ENCODE data around the gene CRAMP1. TPM values are rescaled to one million over a fixed set of nuclear protein-coding genes. Genes with fewer than 3 reads are reported as not detected.

Gene CRAMP1
- total and polyA plus RNA-seq, 3 experiments from 2014 or later: 3.0 to 24.3 (median 22.1) TPM

- peaks cover 6% of the 10 kb centered on the region for H3K27me3 ChIP-seq (ENCODE audit: insufficient read depth, low read length, poor library complexity, severe bottlenecking)
- Mint-ChIP-seq H3K9me3 (peaks cover 3 to 7% (median 4%) of the 10 kb centered on the region in 5 donors), H3K27ac (peak overlapping the region in 1 of 8 donors; percentile 47), H3K27me3 (peaks cover 15 to 17% of the 10 kb centered on the region in 2 donors), H3K4me3 (peak overlapping the region; percentile 59 to 84 (median 75)), H3K4me1 (peaks cover 29 to 49% (median 39%) of the 10 kb centered on the region in 3 donors), H3K36me3 (peaks cover 8 to 39% (median 19%) of the 10 kb centered on the region in 3 donors)
- no peaks in the 10 kb centered on the region for H3K9me3 ChIP-seq (ENCODE audit: low read length)
- DNase-seq: peak in 2 of 5 donors; percentile 9 to 20
- ChIA-PET POLR2A (interaction anchor here (0.6 kb wide), 1 partner anchor 99 kb away, joined by 6 read pairs; no protein-coding TSS in a partner anchor), CTCF (no interaction called here)
- H3K36me3 ChIP-seq (ENCODE audit: insufficient read depth, low read length): peaks cover 16% of the 10 kb centered on the region
- H3K27ac ChIP-seq (ENCODE audit: low read depth, low read length): no peak overlapping the region
- H3K4me3 ChIP-seq (ENCODE audit: low read length): peak overlapping the region; percentile 42
- H3K4me1 ChIP-seq (ENCODE audit: insufficient read depth, low read length): peaks cover 32% of the 10 kb centered on the region
Measured at GRCh38 chr16:1614456-1615102, 2.4 kb downstream of the CRAMP1 start.

DNA sequence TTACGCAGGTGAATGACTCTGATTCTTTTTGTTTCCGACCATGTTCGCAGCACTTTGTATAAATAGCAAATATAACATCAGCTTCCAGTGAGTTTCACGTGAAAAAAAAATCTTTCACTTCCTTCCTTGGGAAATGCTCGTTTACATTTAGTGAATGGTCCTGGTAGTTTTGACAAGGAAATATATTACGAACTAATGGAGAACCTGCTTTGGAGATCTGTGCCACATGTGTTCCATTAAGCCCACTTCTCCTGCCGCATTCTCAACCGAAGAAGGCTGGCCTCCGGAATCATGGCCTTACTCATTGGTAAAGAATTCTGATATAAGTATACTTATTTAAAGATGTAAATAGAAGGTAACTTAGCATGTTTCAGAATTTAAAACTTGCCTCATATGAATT lies 3.6 kb downstream of the CRAMP1 start:
- H3K4me3 Mint-ChIP-seq: peak overlapping the region; percentile 58 to 84 (median 77)
- H3K36me3 Mint-ChIP-seq: peaks cover 8 to 49% (median 19%) of the 10 kb centered on the region in 3 donors
- Histone ChIP-seq H3K36me3 (ENCODE audit: insufficient read depth, low read length) (peaks cover 19% of the 10 kb centered on the region), H3K27ac (ENCODE audit: low read depth, low read length) (no peak overlapping the region), H3K4me1 (ENCODE audit: insufficient read depth, low read length) (peaks cover 31% of the 10 kb centered on the region), H3K9me3 (ENCODE audit: low read length) (no peaks in the 10 kb centered on the region), H3K27me3 (ENCODE audit: insufficient read depth, low read length, poor library complexity, severe bottlenecking) (peaks cover 6% of the 10 kb centered on the region), H3K4me3 (ENCODE audit: low read length) (no peak overlapping the region)
- peaks cover 15 to 17% of the 10 kb centered on the region in 2 donors for H3K27me3 Mint-ChIP-seq
- POLR2A ChIA-PET: no interaction called here
- H3K4me1 Mint-ChIP-seq: peaks cover 30 to 52% (median 36%) of the 10 kb centered on the region in 3 donors
- H3K27ac Mint-ChIP-seq: peak overlapping the region in 2 of 8 donors; percentile 6 to 42
- CTCF ChIA-PET: no interaction called here
- peaks cover 3 to 6% (median 4%) of the 10 kb centered on the region in 5 donors for H3K9me3 Mint-ChIP-seq
- DNase-seq: no peak

DNA sequence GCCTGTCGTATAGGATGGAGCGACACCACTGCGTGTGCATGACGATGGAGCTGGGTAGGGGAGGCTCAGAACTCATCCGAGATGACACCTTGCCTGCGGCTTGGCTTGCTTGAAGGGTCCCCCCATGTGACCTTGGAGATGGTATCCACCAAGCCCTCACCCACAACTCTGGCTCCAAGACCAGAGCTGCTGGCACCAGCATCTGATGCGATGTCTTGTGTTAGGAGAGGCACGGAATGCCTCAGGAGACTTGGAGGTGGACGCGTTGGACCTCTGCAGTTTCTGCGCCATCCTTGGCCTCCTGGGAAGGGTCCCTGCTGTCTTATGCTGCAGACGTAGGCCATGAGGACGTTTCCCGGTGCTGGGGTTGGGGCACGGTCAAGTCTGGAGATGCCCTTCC lies 7.8 kb downstream of the CRAMP1 start:
- ChIA-PET POLR2A (no interaction called here), CTCF (no interaction called here)
- DNase-seq: no peak
- Histone ChIP-seq H3K36me3 (ENCODE audit: insufficient read depth, low read length) (peaks cover 19% of the 10 kb centered on the region), H3K4me1 (ENCODE audit: insufficient read depth, low read length) (peaks cover 6% of the 10 kb centered on the region), H3K4me3 (ENCODE audit: low read length) (no peak overlapping the region), H3K27ac (ENCODE audit: low read depth, low read length) (no peak overlapping the region), H3K9me3 (ENCODE audit: low read length) (no peaks in the 10 kb centered on the region), H3K27me3 (ENCODE audit: insufficient read depth, low read length, poor library complexity, severe bottlenecking) (peaks cover 4% of the 10 kb centered on the region)
- H3K9me3 Mint-ChIP-seq: no peaks in the 10 kb centered on the region
- H3K36me3 Mint-ChIP-seq: peaks cover 15 to 62% (median 18%) of the 10 kb centered on the region in 3 donors
- peaks cover 21 to 51% (median 29%) of the 10 kb centered on the region in 3 donors for H3K4me1 Mint-ChIP-seq
- H3K27ac Mint-ChIP-seq: peak overlapping the region in 1 of 8 donors; percentile 29
- no peak overlapping the region for H3K4me3 Mint-ChIP-seq
- peaks cover 5 to 8% of the 10 kb centered on the region in 2 donors for H3K27me3 Mint-ChIP-seq

GRCh38 chr16:1620391-1620790 lies 8.2 kb downstream of the CRAMP1 start:
- Histone ChIP-seq H3K36me3 (ENCODE audit: insufficient read depth, low read length) (peaks cover 19% of the 10 kb centered on the region), H3K9me3 (ENCODE audit: low read length) (no peaks in the 10 kb centered on the region), H3K4me3 (ENCODE audit: low read length) (no peak overlapping the region), H3K27me3 (ENCODE audit: insufficient read depth, low read length, poor library complexity, severe bottlenecking) (peaks cover under 1% of the 10 kb centered on the region), H3K4me1 (ENCODE audit: insufficient read depth, low read length) (peaks cover 2% of the 10 kb centered on the region), H3K27ac (ENCODE audit: low read depth, low read length) (no peak overlapping the region)
- ChIA-PET CTCF (no interaction called here), POLR2A (no interaction called here)
- Mint-ChIP-seq H3K4me3 (no peak overlapping the region), H3K27me3 (peaks cover 2 to 4% of the 10 kb centered on the region in 2 donors), H3K27ac (peak overlapping the region in 1 of 8 donors; percentile 29), H3K9me3 (no peaks in the 10 kb centered on the region), H3K36me3 (peaks cover 11 to 61% (median 14%) of the 10 kb centered on the region in 3 donors), H3K4me1 (peaks cover 18 to 51% (median 27%) of the 10 kb centered on the region in 3 donors)
- DNase-seq: no peak

GRCh38 chr16:1621851-1622250 lies 9.7 kb downstream of the CRAMP1 start:
- Mint-ChIP-seq H3K27ac (no peak overlapping the region), H3K4me1 (peaks cover 17 to 49% (median 27%) of the 10 kb centered on the region in 3 donors), H3K36me3 (peaks cover 5 to 66% (median 8%) of the 10 kb centered on the region in 3 donors), H3K4me3 (no peak overlapping the region), H3K9me3 (no peaks in the 10 kb centered on the region), H3K27me3 (peaks cover 0 to 1% of the 10 kb centered on the region in 2 donors)
- Histone ChIP-seq H3K27me3 (ENCODE audit: insufficient read depth, low read length, poor library complexity, severe bottlenecking) (no peaks in the 10 kb centered on the region), H3K27ac (ENCODE audit: low read depth, low read length) (no peak overlapping the region), H3K9me3 (ENCODE audit: low read length) (no peaks in the 10 kb centered on the region), H3K36me3 (ENCODE audit: insufficient read depth, low read length) (peaks cover 13% of the 10 kb centered on the region), H3K4me3 (ENCODE audit: low read length) (no peak overlapping the region), H3K4me1 (ENCODE audit: insufficient read depth, low read length) (no peaks in the 10 kb centered on the region)
- ChIA-PET POLR2A (no interaction called here), CTCF (no interaction called here)
- no peak for DNase-seq

- Mint-ChIP-seq H3K36me3 (peaks cover 0 to 64% (median 7%) of the 10 kb centered on the region in 3 donors), H3K27me3 (peaks cover 0 to 1% of the 10 kb centered on the region in 2 donors), H3K9me3 (no peaks in the 10 kb centered on the region), H3K27ac (peak overlapping the region in 1 of 8 donors; percentile 83), H3K4me1 (peaks cover 12 to 36% (median 36%) of the 10 kb centered on the region in 3 donors), H3K4me3 (no peak overlapping the region)
- ChIA-PET CTCF (no interaction called here), POLR2A (no interaction called here)
- H3K9me3 ChIP-seq (ENCODE audit: low read length): no peaks in the 10 kb centered on the region
- no peak overlapping the region for H3K4me3 ChIP-seq (ENCODE audit: low read length)
- no peaks in the 10 kb centered on the region for H3K36me3 ChIP-seq (ENCODE audit: insufficient read depth, low read length)
- DNase-seq: no peak
- H3K27me3 ChIP-seq (ENCODE audit: insufficient read depth, low read length, poor library complexity, severe bottlenecking): no peaks in the 10 kb centered on the region
- no peaks in the 10 kb centered on the region for H3K4me1 ChIP-seq (ENCODE audit: insufficient read depth, low read length)
- H3K27ac ChIP-seq (ENCODE audit: low read depth, low read length): no peak overlapping the region
Measured at GRCh38 chr16:1626327-1626726, 14.2 kb downstream of the CRAMP1 start.

GRCh38 chr16:1626776-1627175 lies 14.6 kb downstream of the CRAMP1 start:
- peaks cover 11 to 34% (median 33%) of the 10 kb centered on the region in 3 donors for H3K4me1 Mint-ChIP-seq
- no peak overlapping the region for H3K27ac Mint-ChIP-seq
- Histone ChIP-seq H3K27ac (ENCODE audit: low read depth, low read length) (no peak overlapping the region), H3K4me1 (ENCODE audit: insufficient read depth, low read length) (no peaks in the 10 kb centered on the region), H3K4me3 (ENCODE audit: low read length) (no peak overlapping the region), H3K36me3 (ENCODE audit: insufficient read depth, low read length) (no peaks in the 10 kb centered on the region), H3K27me3 (ENCODE audit: insufficient read depth, low read length, poor library complexity, severe bottlenecking) (no peaks in the 10 kb centered on the region), H3K9me3 (ENCODE audit: low read length) (no peaks in the 10 kb centered on the region)
- no peaks in the 10 kb centered on the region for H3K9me3 Mint-ChIP-seq
- H3K27me3 Mint-ChIP-seq: peaks cover 0 to under 1% of the 10 kb centered on the region in 2 donors
- CTCF ChIA-PET: no interaction called here
- no peak for DNase-seq
- peaks cover 0 to 66% (median 7%) of the 10 kb centered on the region in 3 donors for H3K36me3 Mint-ChIP-seq
- H3K4me3 Mint-ChIP-seq: no peak overlapping the region
- POLR2A ChIA-PET: no interaction called here

GRCh38 chr16:1630450-1631213 lies 18.5 kb downstream of the CRAMP1 start:
- Histone ChIP-seq H3K36me3 (ENCODE audit: insufficient read depth, low read length) (peaks cover 20% of the 10 kb centered on the region), H3K9me3 (ENCODE audit: low read length) (no peaks in the 10 kb centered on the region), H3K4me1 (ENCODE audit: insufficient read depth, low read length) (no peaks in the 10 kb centered on the region), H3K27me3 (ENCODE audit: insufficient read depth, low read length, poor library complexity, severe bottlenecking) (no peaks in the 10 kb centered on the region), H3K27ac (ENCODE audit: low read depth, low read length) (no peak overlapping the region), H3K4me3 (ENCODE audit: low read length) (no peak overlapping the region)
- CTCF ChIA-PET: no interaction called here
- H3K27ac Mint-ChIP-seq: peak overlapping the region in 4 of 8 donors; percentile 5 to 38 (median 17)
- no peak for DNase-seq
- H3K36me3 Mint-ChIP-seq: peaks cover 0 to 86% (median 13%) of the 10 kb centered on the region in 3 donors
- no peak overlapping the region for H3K4me3 Mint-ChIP-seq
- H3K4me1 Mint-ChIP-seq: peaks cover 8 to 23% (median 15%) of the 10 kb centered on the region in 3 donors
- H3K27me3 Mint-ChIP-seq: no peaks in the 10 kb centered on the region
- no peaks in the 10 kb centered on the region for H3K9me3 Mint-ChIP-seq
- POLR2A ChIA-PET: no interaction called here

Measured in CD8-positive, alpha-beta memory T cell (primary cell).